C4-2B (cell line): ENCODE results near the gene SESN1.

Experiments
- ZFX ChIP-seq: fragments of 450-650 bp; IDR thresholded peaks from 2 replicates; pipeline ENCODE4 v1.6.1; 2017
- TF ChIP-seq, protein P1 (sequence below): fragments of 450-650 bp; conservative IDR thresholded peaks from 2 replicates; pipeline ENCODE4 v1.5.1; 2017; ENCODE audit warnings: mild to moderate bottlenecking

DNA sequence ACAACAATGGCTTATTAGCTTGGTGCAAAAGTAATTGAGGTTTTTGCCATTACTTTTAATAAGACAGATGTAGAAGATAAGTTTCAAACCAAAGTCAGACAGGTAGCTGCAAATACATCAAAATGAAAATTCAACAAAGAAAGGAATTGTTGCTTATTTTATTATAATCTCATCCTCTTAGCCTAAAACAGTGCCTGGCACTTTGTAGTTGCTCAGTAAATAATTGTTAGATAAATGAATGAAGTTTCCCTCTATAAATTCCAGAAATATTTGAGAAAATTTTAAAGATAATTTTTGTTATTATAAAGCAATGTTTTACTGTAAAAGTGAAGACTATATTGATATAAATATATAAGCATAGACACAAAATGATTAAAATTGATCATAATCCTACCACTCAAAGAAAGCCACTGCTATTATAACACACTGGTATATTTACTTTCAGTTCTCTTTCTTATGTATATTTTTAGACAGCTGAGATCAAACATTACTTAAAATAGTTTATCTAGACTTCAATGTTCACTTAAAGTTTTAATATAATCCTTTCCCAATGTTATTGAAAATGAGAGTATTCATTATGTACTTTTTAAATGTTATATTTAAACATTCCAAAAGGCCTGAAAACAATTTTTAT, 42.5 kb downstream of the SESN1 start:
- TF ChIP-seq, protein P1, sequence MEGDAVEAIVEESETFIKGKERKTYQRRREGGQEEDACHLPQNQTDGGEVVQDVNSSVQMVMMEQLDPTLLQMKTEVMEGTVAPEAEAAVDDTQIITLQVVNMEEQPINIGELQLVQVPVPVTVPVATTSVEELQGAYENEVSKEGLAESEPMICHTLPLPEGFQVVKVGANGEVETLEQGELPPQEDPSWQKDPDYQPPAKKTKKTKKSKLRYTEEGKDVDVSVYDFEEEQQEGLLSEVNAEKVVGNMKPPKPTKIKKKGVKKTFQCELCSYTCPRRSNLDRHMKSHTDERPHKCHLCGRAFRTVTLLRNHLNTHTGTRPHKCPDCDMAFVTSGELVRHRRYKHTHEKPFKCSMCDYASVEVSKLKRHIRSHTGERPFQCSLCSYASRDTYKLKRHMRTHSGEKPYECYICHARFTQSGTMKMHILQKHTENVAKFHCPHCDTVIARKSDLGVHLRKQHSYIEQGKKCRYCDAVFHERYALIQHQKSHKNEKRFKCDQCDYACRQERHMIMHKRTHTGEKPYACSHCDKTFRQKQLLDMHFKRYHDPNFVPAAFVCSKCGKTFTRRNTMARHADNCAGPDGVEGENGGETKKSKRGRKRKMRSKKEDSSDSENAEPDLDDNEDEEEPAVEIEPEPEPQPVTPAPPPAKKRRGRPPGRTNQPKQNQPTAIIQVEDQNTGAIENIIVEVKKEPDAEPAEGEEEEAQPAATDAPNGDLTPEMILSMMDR, result no peak
- no peak for TF ChIP-seq ZFX
